ENCODE results near the gene PRKCA. TPM values are rescaled to one million over a fixed set of nuclear protein-coding genes. Genes with fewer than 3 reads are reported as not detected.

Gene PRKCA
- total RNA-seq, 2 donors from 2014 or later, result 6.5 to 6.6 TPM

DNA sequence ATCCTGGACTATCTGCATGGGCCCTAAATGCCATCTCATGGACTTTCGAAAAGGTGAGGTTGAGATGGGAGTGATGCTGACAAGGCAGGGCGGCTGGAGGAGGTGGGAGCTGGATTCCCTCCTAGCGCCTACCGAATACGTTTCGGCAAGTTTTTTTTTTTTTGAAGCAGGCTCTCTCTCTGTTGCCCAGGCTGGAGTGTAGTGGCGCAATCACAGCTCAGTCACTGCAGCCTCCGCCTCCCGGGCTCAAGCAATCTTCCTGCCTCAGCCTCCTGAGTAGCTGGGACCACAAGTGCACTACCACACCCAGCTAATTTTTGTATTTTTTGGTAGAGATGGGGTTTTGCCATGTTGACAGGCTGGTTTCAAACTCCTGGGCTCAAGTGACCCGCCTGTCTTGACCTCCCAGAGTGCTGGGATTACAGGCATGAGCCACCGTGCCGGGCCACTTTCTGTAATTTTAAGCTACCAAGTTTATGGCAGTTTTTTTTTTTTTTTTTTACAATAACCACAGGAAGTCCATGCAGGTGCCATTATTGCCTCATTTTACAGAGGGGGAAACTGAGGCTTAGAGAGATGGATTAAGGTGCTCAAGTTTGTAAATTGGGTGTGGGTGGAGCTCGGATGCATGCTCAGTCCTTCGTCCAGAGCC lies 246.4 kb downstream of the PRKCA start:
- H3K27ac ChIP-seq, result no peak overlapping the region
- ATAC-seq (no peak), DNase-seq (no peak)
- no peaks in the 10 kb centered on the region for H3K27me3 ChIP-seq
- no peaks in the 10 kb centered on the region for H3K36me3 ChIP-seq (replicated peaks in 1 of 2; ENCODE audit: insufficient read depth in 1 of 2, low read depth in 2 of 2)
- TF ChIP-seq, protein P1, sequence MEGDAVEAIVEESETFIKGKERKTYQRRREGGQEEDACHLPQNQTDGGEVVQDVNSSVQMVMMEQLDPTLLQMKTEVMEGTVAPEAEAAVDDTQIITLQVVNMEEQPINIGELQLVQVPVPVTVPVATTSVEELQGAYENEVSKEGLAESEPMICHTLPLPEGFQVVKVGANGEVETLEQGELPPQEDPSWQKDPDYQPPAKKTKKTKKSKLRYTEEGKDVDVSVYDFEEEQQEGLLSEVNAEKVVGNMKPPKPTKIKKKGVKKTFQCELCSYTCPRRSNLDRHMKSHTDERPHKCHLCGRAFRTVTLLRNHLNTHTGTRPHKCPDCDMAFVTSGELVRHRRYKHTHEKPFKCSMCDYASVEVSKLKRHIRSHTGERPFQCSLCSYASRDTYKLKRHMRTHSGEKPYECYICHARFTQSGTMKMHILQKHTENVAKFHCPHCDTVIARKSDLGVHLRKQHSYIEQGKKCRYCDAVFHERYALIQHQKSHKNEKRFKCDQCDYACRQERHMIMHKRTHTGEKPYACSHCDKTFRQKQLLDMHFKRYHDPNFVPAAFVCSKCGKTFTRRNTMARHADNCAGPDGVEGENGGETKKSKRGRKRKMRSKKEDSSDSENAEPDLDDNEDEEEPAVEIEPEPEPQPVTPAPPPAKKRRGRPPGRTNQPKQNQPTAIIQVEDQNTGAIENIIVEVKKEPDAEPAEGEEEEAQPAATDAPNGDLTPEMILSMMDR (IDR thresholded peaks at IDR 0.05), result no peak
- no peak for TF ChIP-seq POLR2A (IDR thresholded peaks at IDR 0.05)
- WGBS, 2 donors, result 85 to 89% methylated on average over 14 of the region's 14 CpGs
- intact Hi-C loops (cut with DNase I), result no loop called here
- no peak overlapping the region for H3K4me3 ChIP-seq
- H3K9me3 ChIP-seq, result no peaks in the 10 kb centered on the region
- no peaks in the 10 kb centered on the region for H3K4me1 ChIP-seq

DNA sequence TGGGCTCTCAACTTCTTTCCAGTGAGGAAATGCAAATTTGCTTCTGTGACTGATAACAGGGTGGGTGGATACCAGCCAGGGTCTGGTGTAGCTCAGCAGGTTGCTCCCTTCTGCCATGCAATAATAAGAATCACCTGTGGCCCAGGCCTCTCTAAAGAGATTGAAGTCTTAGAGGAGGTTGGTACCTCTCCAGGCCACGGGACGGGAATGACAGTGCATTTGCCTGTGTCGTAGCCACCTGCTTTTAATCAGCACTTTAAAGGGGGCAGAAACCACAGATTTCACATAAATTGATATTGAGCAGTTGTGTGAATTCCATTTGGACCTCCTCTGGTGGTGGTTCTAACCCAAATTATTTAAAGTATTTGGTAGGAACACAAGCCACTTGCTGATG lies 246.9 kb downstream of the PRKCA start:
- H3K36me3 ChIP-seq (replicated peaks in 1 of 2; ENCODE audit: insufficient read depth in 1 of 2, low read depth in 2 of 2), result no peaks in the 10 kb centered on the region
- H3K4me3 ChIP-seq, result no peak overlapping the region
- TF ChIP-seq, protein P1 (IDR thresholded peaks at IDR 0.05), result no peak
- no peak for TF ChIP-seq POLR2A (IDR thresholded peaks at IDR 0.05)
- no peaks in the 10 kb centered on the region for H3K9me3 ChIP-seq
- intact Hi-C loops (cut with DNase I), result no loop called here
- ATAC-seq (no peak), DNase-seq (no peak)
- no peaks in the 10 kb centered on the region for H3K27me3 ChIP-seq
- WGBS, 2 donors, result 81 to 88% methylated on average over 3 of the region's 3 CpGs
- H3K27ac ChIP-seq, result no peak overlapping the region
- no peaks in the 10 kb centered on the region for H3K4me1 ChIP-seq

DNA sequence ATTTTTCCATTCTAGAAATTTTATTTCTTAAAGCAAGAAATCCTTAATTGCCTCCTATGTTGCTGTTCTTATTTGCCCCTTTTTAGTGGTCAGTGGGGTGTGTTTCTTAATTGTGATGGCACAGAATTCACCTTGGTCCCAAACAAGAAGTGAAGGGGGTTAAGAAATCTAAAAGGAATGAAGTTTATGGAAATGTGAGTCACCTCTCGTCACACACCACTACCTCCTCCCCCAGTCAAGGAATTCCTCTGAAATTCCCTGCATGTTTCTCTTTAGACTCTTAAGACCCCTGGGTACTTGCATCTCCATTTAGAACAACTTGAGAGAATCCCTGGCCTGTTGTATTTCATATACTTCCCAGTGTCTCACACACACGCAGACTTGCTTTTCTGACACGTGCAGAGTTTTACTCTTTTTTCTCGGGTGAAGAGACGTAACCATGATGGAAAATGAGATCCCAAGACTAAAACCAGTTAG lies 247.4 kb downstream of the PRKCA start:
- WGBS, 2 donors, result 90 to 91% methylated on average over 5 of the region's 5 CpGs
- no peak for TF ChIP-seq POLR2A (IDR thresholded peaks at IDR 0.05)
- TF ChIP-seq, protein P1 (IDR thresholded peaks at IDR 0.05), result no peak
- intact Hi-C loops (cut with DNase I), result no loop called here

DNA sequence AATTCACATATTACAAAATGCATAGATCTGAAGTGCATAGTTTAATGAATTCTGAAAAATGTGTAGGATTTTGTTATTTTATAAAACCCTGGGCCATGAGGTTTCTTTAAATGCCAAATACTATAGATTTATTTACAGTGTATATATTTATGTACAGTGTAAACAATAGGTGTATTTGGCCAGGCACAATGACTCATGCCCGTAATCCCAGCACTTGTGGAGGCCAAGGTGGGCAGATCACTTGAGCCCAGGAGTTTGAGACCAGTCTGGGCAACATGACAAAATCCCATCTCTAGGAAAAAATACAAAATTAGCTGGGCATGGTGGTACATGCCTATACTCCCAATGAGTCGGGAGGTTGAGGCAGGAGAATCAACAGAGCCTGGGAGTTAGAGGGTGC lies 249.4 kb downstream of the PRKCA start:
- intact Hi-C loops (cut with DNase I), result no loop called here
- H3K9me3 ChIP-seq, result no peaks in the 10 kb centered on the region
- WGBS, 2 donors, result 88 to 92% methylated on average over 2 of the region's 2 CpGs
- no peak for TF ChIP-seq POLR2A (IDR thresholded peaks at IDR 0.05)
- TF ChIP-seq, protein P1 (IDR thresholded peaks at IDR 0.05), result no peak
- H3K4me1 ChIP-seq, result no peaks in the 10 kb centered on the region
- no peaks in the 10 kb centered on the region for H3K27me3 ChIP-seq
- ATAC-seq (no peak), DNase-seq (no peak)
- H3K27ac ChIP-seq, result no peak overlapping the region
- H3K36me3 ChIP-seq (replicated peaks in 1 of 2; ENCODE audit: insufficient read depth in 1 of 2, low read depth in 2 of 2), result no peaks in the 10 kb centered on the region
- no peak overlapping the region for H3K4me3 ChIP-seq

More for the DNA sequence above, 247.4 kb downstream of the PRKCA start:
- DNase-seq (no peak), ATAC-seq (no peak)
- no peak overlapping the region for H3K27ac ChIP-seq
- H3K27me3 ChIP-seq, result no peaks in the 10 kb centered on the region
- H3K4me3 ChIP-seq, result no peak overlapping the region
- no peaks in the 10 kb centered on the region for H3K36me3 ChIP-seq (replicated peaks in 1 of 2; ENCODE audit: insufficient read depth in 1 of 2, low read depth in 2 of 2)
- H3K9me3 ChIP-seq, result no peaks in the 10 kb centered on the region
- no peaks in the 10 kb centered on the region for H3K4me1 ChIP-seq

DNA sequence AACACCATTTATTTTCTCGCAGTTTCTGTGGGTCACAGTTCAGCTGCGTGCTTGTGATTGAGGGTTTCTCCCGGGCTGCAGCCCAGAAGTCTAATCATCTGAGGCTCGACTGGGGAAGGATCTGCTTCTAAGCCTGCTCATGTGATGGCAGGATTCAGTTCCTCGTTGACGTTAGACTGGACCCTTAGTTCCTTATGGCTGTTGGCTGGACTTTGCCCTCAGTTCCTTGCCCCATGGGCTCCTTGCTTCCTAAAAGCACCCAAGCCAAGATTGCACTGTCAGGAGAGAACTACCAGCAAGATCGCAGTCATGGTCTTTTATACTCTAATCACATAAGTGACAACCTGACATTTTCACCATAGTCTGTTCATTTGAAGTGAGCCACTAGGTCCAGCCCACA lies 250.0 kb downstream of the PRKCA start:
- intact Hi-C loops (cut with DNase I), result no loop called here
- DNase-seq, result no peak
- no peaks in the 10 kb centered on the region for H3K4me1 ChIP-seq
- TF ChIP-seq, protein P1 (IDR thresholded peaks at IDR 0.05), result no peak
- no peak for TF ChIP-seq POLR2A (IDR thresholded peaks at IDR 0.05)
- no peak overlapping the region for H3K4me3 ChIP-seq
- 88 to 97% methylated on average over 7 of the region's 7 CpGs for WGBS, 2 donors
- no peaks in the 10 kb centered on the region for H3K36me3 ChIP-seq (replicated peaks in 1 of 2; ENCODE audit: insufficient read depth in 1 of 2, low read depth in 2 of 2)
- H3K27me3 ChIP-seq, result no peaks in the 10 kb centered on the region
- H3K9me3 ChIP-seq, result no peaks in the 10 kb centered on the region
- no peak for ATAC-seq
- no peak overlapping the region for H3K27ac ChIP-seq
